Colonic mucosa (tissue), 4 donors: ENCODE results near the gene GPALPP1. TPM values are rescaled to one million over a fixed set of nuclear protein-coding genes. Genes with fewer than 3 reads are reported as not detected.

Experiments
- DNase-seq: peaks from one replicate; pipeline ENCODE4 v3.0.0-alpha.2; 2020
- H3K27ac ChIP-seq: fragments of 200-600 bp; one replicate; pipeline ENCODE4 v1.8.0; 2021
- H3K27me3 ChIP-seq: fragments of 200-600 bp; one replicate; pipeline ENCODE4 v1.8.0; 2021
- H3K36me3 ChIP-seq: fragments of 200-600 bp; one replicate; pipeline ENCODE4 v1.8.0; 2021
- H3K4me1 ChIP-seq: fragments of 200-600 bp; one replicate; pipeline ENCODE4 v1.8.0; 2021; ENCODE audit warnings: mild to moderate bottlenecking
- H3K4me3 ChIP-seq: fragments of 200-600 bp; one replicate; pipeline ENCODE4 v1.8.0; 2021
- H3K9ac ChIP-seq, 2 donors: one replicate each; pipeline ENCODE4 v1.7.0; 2013; ENCODE audit warnings: control low read depth in 2 of 2, low read depth in 2 of 2, low read length in 2 of 2
- H3K9me3 ChIP-seq: fragments of 200-600 bp; one replicate; pipeline ENCODE4 v1.8.0; 2021
- CTCF ChIP-seq: fragments of 200-600 bp; IDR thresholded peaks from one replicate; pipeline ENCODE4 v1.8.0; 2022; ENCODE audit warnings: antibody characterized with exemption, mild to moderate bottlenecking
- intact Hi-C: fragments of 100-400 bp; cut with DNase I; formaldehyde crosslinking; loops from one replicate; pipeline ENCODE4 v1.14.1; 2022
- total RNA-seq, 2 donors: library from RNA; stranded (reverse); fragmentation: NEBNext Ultra II Directional in 1 of 2; extraction: Animal tissue kit (Norgen Biotek cat#: 25700) in 1 of 2; gene quantifications; one replicate each; pipeline ENCODE4 v1.2.1, GENCODE V29; 2021
- donor health status: healthy.
- donor health status: DM: no; HTN: no; CAD: no.
- donor health status: DM: no; HTN: no; CAD: no.

GPALPP1 gene
- total RNA-seq, 2 donors from 2014 or later: 15.8 to 16.0 TPM

DNA sequence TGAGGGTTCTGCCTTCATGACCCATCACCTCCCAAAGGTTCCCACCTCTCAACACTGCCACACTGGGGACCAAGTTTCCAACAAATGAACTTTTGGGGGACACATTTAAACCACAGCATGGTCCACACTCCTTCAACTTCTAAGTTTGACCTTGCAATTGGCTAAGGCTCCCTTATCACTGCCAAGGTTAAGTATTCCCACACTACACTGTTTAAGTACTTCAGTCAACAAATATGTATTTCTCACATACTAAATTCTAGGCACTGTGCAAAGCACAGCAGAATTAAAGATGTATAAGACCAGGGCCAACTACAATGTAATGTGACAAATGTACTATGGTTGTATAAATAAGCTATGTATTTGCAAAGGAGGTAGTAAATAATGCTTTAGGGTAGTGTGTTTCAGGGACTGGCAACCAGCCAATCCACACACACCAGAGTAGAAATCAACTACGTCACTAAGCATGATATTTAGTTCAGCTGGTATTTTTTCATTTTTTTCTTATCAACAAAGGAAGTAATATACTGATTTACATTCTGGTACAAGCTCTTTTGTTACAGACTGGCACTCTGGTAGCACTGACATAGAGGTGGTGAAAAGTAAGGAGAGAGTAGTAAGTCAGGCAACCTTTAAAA lies 12.3 kb upstream of the GPALPP1 start:
- Histone ChIP-seq H3K9ac (no peak overlapping the region), H3K4me3 (no peak overlapping the region), H3K27ac (no peak overlapping the region), H3K27me3 (no peaks in the 10 kb centered on the region), H3K9me3 (no peaks in the 10 kb centered on the region), H3K36me3 (no peaks in the 10 kb centered on the region), H3K4me1 (no peaks in the 10 kb centered on the region)
- no peak for DNase-seq
- no peak for TF ChIP-seq CTCF
- intact Hi-C loops: loop anchor here (5.0 to 10.0 kb wide), 2 partner anchors 330 to 1072 kb away; no protein-coding TSS in a partner anchor

DNA sequence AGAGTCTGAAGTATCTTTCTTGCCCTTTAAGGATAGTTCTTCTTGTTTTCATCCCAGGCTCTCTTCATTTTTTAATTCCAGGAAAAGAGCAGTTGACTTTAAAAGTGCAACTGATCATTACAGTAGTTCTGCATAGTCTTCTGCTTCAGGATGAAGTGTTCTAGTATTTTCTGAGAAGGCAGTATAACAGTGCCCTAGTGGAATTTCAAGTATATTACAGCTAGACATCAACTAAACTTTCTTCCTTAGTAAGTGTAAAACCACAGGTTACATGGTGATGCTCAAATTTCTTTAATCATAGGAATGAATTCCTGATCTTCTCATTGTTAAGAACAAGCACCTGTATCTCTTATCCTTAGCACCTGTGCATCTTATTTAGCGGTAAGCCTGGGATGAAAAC lies 11.0 kb upstream of the GPALPP1 start:
- Histone ChIP-seq H3K9me3 (no peaks in the 10 kb centered on the region), H3K27me3 (no peaks in the 10 kb centered on the region), H3K36me3 (no peaks in the 10 kb centered on the region), H3K4me1 (no peaks in the 10 kb centered on the region), H3K4me3 (no peak overlapping the region), H3K9ac (no peak overlapping the region), H3K27ac (no peak overlapping the region)
- DNase-seq: no peak
- no peak for TF ChIP-seq CTCF
- intact Hi-C loops: loop anchor here (5.0 to 10.0 kb wide), 2 partner anchors 329 to 1074 kb away; no protein-coding TSS in a partner anchor

DNA sequence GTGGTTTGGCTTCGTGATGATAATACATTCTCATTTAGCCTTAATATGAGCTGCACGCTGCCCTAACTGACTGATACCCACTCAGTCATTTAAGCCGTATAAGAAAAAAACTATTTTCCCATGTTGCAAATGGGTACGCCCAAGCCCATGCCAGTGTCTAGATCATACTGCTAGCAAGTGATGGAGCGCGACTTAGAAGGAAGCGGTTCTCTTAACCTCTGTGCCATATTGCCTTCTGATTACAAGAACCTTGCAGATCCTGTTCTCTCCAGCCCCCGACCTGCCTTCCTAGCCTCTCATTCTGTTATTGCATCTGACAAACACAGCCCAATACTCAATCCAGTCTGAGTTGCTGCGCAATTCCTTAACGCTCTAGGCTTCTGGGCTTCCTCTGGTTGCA lies 603 bp downstream of the GPALPP1 start:
- peaks cover 15% of the 10 kb centered on the region for H3K4me1 ChIP-seq
- intact Hi-C loops: no loop called here
- no peak for DNase-seq

DNA sequence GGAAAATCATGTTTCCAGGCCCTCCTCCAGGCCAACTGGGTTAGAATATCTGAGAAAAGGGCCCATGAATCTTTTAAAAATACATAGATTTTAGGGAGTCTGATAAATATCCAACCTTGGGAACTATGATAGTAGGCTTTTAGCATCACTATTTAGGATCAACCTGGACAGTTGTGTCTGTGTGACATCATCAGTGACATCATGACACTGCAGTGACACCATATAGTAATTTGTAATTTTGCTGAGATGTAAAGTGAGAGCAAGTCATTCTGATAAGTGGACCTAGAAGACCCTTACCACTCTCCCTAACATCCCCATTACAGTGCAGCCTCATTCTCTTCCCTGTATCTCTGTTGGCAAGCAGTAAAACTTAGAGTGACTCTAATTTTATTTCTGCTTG lies 14.1 kb downstream of the GPALPP1 start:
- TF ChIP-seq CTCF: no peak
- Histone ChIP-seq H3K9ac (no peak overlapping the region), H3K9me3 (no peaks in the 10 kb centered on the region), H3K27me3 (no peaks in the 10 kb centered on the region), H3K36me3 (peaks cover 4% of the 10 kb centered on the region), H3K4me1 (no peaks in the 10 kb centered on the region), H3K27ac (no peak overlapping the region), H3K4me3 (no peak overlapping the region)
- intact Hi-C loops: no loop called here
- no peak for DNase-seq

More for the DNA sequence above, 603 bp downstream of the GPALPP1 start:
- peak overlapping the region; percentile 90 to 97 for H3K9ac ChIP-seq
- H3K9me3 ChIP-seq: no peaks in the 10 kb centered on the region
- no peaks in the 10 kb centered on the region for H3K27me3 ChIP-seq
- peak overlapping the region; percentile 50 for H3K27ac ChIP-seq
- no peaks in the 10 kb centered on the region for H3K36me3 ChIP-seq
- no peak for TF ChIP-seq CTCF
- peak overlapping the region; percentile 81 for H3K4me3 ChIP-seq

- no peak overlapping the region for H3K9ac ChIP-seq
- intact Hi-C loops: no loop called here
- H3K27ac ChIP-seq: no peak overlapping the region
- no peaks in the 10 kb centered on the region for H3K4me1 ChIP-seq
- no peak for DNase-seq
- no peak overlapping the region for H3K4me3 ChIP-seq
- no peaks in the 10 kb centered on the region for H3K27me3 ChIP-seq
- no peaks in the 10 kb centered on the region for H3K9me3 ChIP-seq
- TF ChIP-seq CTCF: no peak
- H3K36me3 ChIP-seq: peaks cover 4% of the 10 kb centered on the region
These were observed 14.8 kb downstream of the GPALPP1 start for GRCh38 chr13:45004096-45004495.
